Measurements from ENCODE around the gene CFAP251.
"Not testable (repeated sequence)": the region's sequence is repeated elsewhere in the genome, so short reads cannot be mapped to it uniquely, and the experiment has no call there.

Gene CFAP251

DNA sequence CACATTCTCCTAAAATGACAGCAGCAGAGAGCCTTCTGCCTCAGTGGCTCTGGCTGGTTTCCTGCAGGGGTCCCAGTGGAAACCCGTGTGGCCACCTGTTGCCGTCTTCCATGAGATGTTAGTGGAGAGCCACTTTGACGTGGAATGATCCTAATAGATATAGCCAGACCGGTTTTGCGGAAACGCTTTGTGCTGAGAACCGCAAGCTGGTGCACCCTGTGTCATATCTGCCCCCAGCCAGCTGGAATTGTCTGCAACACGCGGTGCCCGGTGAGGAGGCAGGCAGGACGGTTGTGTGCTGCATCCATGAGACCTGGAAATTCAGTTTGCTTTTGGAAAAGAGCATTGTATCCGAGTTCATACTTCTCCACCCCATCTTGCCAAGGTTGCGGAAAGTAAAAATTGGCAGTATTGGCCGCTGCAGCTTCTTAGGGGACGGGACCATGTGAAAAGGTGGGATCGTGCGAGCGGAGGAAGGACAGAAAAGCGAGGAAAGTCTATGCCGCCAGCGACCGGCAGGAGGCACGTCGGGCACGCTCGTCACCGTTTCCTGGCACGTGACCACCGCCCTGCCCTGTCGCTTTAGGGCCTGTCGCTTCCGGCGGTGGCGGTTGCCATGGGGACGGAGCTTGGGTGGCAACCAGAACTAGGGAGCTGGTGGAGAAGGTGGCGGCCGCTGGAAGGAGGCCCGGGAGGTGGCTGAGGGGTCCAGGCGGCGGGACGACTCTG lies at the start of gene CFAP251:
TSS of gene CFAP251 (plus strand) at position 643 of the 729 bp plus-strand sequence. CDS start 2,714 bp downstream, outside the sequence.
- in situ Hi-C loops (cut with HindIII; ENCODE audit: low sequenced_read_pairs), result no loop called here
- H3K4me3 ChIP-seq (ENCODE audit: low read depth, low read length), result peak within 1 kb of the TSS; percentile 18
- peak; percentile 40 for TF ChIP-seq CTCF (IDR thresholded peaks at IDR 0.05; ENCODE audit: low read depth, low read length)
- peak; percentile 70 for DNase-seq (ENCODE audit: low read depth, low spot score)

GRCh38 chr12:121869229-121869628 lies 49.2 kb upstream of the CFAP251 start:
- in situ Hi-C loops (cut with HindIII; ENCODE audit: low sequenced_read_pairs), result not testable (repeated sequence)

DNA sequence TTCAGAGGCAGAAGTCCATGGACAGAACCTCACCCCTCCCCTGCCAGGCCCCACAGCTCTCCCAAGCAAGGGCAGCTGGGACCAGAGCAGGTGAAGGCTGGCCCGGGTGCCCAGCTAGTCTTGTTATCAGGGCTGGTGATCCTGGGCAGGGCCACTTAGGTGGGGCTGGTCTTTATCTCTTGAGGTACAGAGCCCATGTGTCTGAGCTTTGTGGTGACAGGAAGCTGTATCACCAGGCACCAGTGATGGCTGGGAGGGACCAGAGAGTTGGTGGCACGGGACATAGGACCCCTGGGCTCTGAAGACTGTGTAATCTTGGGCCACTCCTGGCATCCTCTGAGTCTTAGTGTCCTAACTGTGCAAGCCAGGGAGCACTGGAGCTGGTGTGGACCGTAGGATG lies 46.9 kb upstream of the CFAP251 start:
- in situ Hi-C loops (cut with HindIII; ENCODE audit: low sequenced_read_pairs), result no loop called here
- no peak for DNase-seq (ENCODE audit: low read depth, low spot score)
- H3K4me3 ChIP-seq (ENCODE audit: low read depth, low read length), result no peak overlapping the region
- no peak for TF ChIP-seq CTCF (IDR thresholded peaks at IDR 0.05; ENCODE audit: low read depth, low read length)

More at GRCh38 chr12:121869229-121869628, 49.2 kb upstream of the CFAP251 start:
- DNase-seq (ENCODE audit: low read depth, low spot score); H3K4me3 ChIP-seq (ENCODE audit: low read depth, low read length): not testable (repeated sequence)

- H3K4me3 ChIP-seq (ENCODE audit: low read depth, low read length), result no peak overlapping the region
- in situ Hi-C loops (cut with HindIII; ENCODE audit: low sequenced_read_pairs), result no loop called here
- TF ChIP-seq CTCF (IDR thresholded peaks at IDR 0.05; ENCODE audit: low read depth, low read length), result no peak
- DNase-seq (ENCODE audit: low read depth, low spot score), result peak; percentile 90
These were observed 45.7 kb upstream of the CFAP251 start for GRCh38 chr12:121872546-121873215.

DNA sequence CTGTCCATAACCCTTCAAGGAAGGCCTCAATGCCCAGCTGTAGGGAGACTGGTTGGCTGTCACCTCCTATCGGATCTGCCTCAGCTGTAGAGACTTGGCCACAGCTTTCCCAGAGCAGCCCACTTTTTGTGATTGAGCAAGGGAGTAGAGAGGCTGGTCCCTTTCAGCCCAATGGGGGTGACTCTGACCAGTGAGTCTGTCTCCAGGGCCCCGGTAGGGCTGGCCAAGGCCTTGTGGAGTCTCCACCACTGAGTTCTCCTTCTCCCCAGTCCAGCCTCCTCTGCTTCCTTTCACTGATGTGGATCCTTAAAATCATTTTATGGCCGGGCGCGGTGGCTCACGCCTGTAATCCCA lies 45.2 kb upstream of the CFAP251 start:
- no peak for DNase-seq (ENCODE audit: low read depth, low spot score)
- in situ Hi-C loops (cut with HindIII; ENCODE audit: low sequenced_read_pairs), result no loop called here

DNA sequence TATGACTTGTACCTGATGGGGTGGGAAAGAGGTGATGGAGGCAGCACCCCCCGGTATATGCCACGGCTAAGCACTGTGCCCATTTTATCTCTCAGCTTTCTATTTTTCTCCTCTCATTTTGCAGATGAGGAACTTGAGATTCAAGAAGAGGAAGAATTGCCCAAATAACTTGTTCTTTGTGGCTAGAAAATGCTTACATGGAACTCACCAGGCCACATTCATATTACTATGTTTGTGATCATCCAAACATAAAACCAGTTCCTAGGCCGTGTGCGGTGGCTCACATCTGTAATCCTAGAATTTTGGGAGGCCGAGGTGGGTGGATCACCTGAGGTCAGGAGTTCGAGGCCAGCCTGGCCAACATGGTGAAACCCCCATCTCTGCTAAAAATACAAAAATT lies 44.3 kb upstream of the CFAP251 start:
- no peak overlapping the region for H3K4me3 ChIP-seq (ENCODE audit: low read depth, low read length)
- no peak for TF ChIP-seq CTCF (IDR thresholded peaks at IDR 0.05; ENCODE audit: low read depth, low read length)
- in situ Hi-C loops (cut with HindIII; ENCODE audit: low sequenced_read_pairs), result no loop called here
- DNase-seq (ENCODE audit: low read depth, low spot score), result no peak

More for the DNA sequence above, 45.2 kb upstream of the CFAP251 start:
- TF ChIP-seq CTCF (IDR thresholded peaks at IDR 0.05; ENCODE audit: low read depth, low read length), result no peak
- H3K4me3 ChIP-seq (ENCODE audit: low read depth, low read length), result no peak overlapping the region

DNA sequence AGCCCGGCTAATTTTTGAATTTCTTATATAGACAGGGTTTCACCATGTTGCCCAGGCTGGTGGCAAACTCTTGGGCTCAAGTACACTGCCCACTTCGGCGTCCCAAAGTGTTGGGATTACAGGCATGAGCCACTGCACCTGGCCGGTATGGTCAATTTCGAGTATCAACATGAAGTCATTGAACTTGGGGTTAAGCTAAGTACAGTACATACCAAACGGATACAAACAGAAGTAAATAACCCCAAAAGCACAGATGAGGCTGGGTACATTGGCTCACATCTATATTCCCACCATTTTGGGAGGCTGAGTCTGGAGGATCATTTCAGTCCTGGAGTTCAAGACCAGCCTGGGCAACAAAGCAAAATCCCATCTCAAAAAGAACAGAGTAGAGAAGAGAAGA lies 42.8 kb upstream of the CFAP251 start:
- in situ Hi-C loops (cut with HindIII; ENCODE audit: low sequenced_read_pairs), result no loop called here
- no peak overlapping the region for H3K4me3 ChIP-seq (ENCODE audit: low read depth, low read length)
- no peak for TF ChIP-seq CTCF (IDR thresholded peaks at IDR 0.05; ENCODE audit: low read depth, low read length)
- DNase-seq (ENCODE audit: low read depth, low spot score), result no peak

DNA sequence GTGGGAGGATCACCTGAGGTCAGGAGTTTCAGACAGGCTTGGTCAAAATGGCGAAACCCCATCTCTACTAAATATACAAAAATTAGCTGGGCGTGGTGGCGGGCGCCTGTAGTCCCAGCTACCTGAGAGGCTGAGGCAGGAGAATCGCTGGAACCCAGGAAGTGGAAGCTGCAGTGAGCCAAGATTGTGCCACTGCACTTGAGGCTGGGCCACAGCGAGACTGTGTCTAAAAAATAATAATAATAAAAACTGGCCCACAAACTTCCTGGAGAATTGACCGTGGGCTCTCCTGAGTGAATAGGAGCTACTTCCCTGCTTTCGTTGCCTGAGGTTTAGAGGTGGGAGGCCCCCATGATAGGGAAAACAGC lies 42.3 kb upstream of the CFAP251 start:
- DNase-seq (ENCODE audit: low read depth, low spot score); H3K4me3 ChIP-seq (ENCODE audit: low read depth, low read length); in situ Hi-C loops (cut with HindIII; ENCODE audit: low sequenced_read_pairs): not testable (repeated sequence)

Data from astrocyte of the spinal cord (primary cell).